IMR-90 (cell line): ENCODE measurements around the gene FAM83F. TPM values are rescaled to one million over a fixed set of nuclear protein-coding genes. Genes with fewer than 3 reads are reported as not detected.
A peak's percentile ranks its signal among the peaks of the same experiment; 100 is the strongest.

Experiments
- FOS ChIP-seq: fragments of 150-350 bp; IDR thresholded peaks from 2 replicates; pipeline ENCODE4 v1.6.1; 2016; ENCODE audit warnings: low read depth, low read length
- MAFK ChIP-seq: IDR thresholded peaks from 2 replicates; pipeline ENCODE4 v1.6.1; 2012; ENCODE audit warnings: low read depth, low read length, improper control_type of control experiment
- RAD21 ChIP-seq: IDR thresholded peaks from 2 replicates; pipeline ENCODE4 v1.6.1; 2012; ENCODE audit warnings: low read length, improper control_type of control experiment
- RFX5 ChIP-seq: IDR thresholded peaks from 2 replicates; pipeline ENCODE4 v1.8.0; 2012; ENCODE audit warnings: low read depth, mild to moderate bottlenecking, low read length, moderate library complexity
- polyA plus RNA-seq, 3 experiments: library from polyadenylated mRNA; depleted of rRNA; stranded (reverse); fragments of >200 nt; gene quantifications; 2 replicates each; pipeline ENCODE4 v1.2.3, GENCODE V29; 2012; ENCODE audit warnings: low replicate concordance in 1 of 3
- total RNA-seq: library from RNA; depleted of rRNA; stranded (reverse); fragments of >200 nt; gene quantifications from 2 replicates; pipeline ENCODE4 v1.2.3, GENCODE V29; 2012

Gene FAM83F
- total and polyA plus RNA-seq, 2 of the 4 experiments (the other 2 are of a cell fraction), result not detected

DNA sequence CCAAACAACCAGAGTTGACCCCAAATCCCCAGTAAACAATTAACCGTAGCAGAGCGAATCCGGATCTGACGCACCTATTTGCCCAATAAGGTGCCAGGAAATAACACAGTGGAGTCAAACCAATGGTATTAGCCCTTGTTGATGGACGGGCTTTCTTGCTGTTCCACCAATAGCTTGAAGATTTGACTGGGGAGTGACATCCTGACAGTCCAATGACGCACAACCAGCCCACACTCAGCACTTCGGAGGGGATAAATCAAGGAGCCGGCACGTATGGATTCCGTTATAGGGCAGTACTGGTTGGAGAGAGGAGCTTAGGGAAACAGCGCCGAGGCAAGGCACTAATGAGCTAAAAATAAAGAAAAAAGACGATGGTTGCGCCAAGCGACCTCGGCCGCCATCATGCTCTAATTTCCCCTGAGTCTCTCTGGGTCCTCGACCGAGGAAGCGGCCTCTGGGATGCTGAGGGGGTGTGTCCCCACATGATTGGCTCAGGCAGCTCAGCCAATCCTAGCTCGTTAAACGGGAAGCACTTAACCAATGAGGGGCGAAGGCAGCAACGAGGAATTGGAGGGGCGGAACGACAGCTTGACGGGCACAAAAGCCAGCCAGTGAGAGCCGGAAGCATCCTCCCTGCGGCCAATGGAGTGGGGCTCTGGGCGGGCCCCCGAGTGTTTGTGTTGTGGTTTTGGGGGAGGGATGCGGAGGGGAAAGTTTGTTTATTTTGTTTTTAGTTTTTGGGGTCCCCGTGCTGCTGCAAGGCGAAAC, 49.5 kb downstream of the FAM83F start (continued):
- TF ChIP-seq RAD21 (no peak), FOS (peak; percentile 87), RFX5 (no peak), MAFK (0 out of 2 replicates have a peak, but pooled peaks have one; percentile 5)
